ENCODE data around the gene CMYA5. TPM values are rescaled to one million over a fixed set of nuclear protein-coding genes. Genes with fewer than 3 reads are reported as not detected.

Gene CMYA5
- total and polyA plus RNA-seq, 2 of the 4 experiments (the other 2 are of a cell fraction) = 0.39 to 0.90 TPM

- no CpG with 5 or more reads among the region's 2 CpGs for WGBS, 2 experiments (ENCODE audit: extremely low coverage in 2 of 2, insufficient read length in 1 of 2)
- Histone ChIP-seq H3K27ac (ENCODE audit: insufficient read depth, low read length) (no peak overlapping the region), H3K27me3 (ENCODE audit: control insufficient read depth, insufficient read depth, low read length) (no peaks in the 10 kb centered on the region), H3K56ac (ENCODE audit: extremely low read depth, insufficient read depth, low read length) (no peak overlapping the region), H4K91ac (ENCODE audit: insufficient read depth, low read depth, low read length) (no peak overlapping the region), H3K9me3 (ENCODE audit: control insufficient read depth, insufficient read depth, low read length) (no peaks in the 10 kb centered on the region), H3K9me1 (ENCODE audit: insufficient read depth, low read length) (no peaks in the 10 kb centered on the region), H4K5ac (ENCODE audit: low read depth, low read length) (no peak overlapping the region), H2BK20ac (ENCODE audit: low read depth, low read length) (no peak overlapping the region), H2BK120ac (ENCODE audit: low read depth, low read length) (no peak overlapping the region), H3K79me1 (ENCODE audit: low read depth in 1 of 2, low read length in 2 of 2) (no peaks in the 10 kb centered on the region), H2BK5ac (ENCODE audit: low read depth, low read length, poor library complexity, severe bottlenecking) (no peak overlapping the region), H3K4me2 (ENCODE audit: low read depth, low read length) (no peak overlapping the region), H3K36me3 (ENCODE audit: control insufficient read depth, insufficient read depth, low read length) (no peaks in the 10 kb centered on the region), H3K4me3 (ENCODE audit: insufficient read depth, low read depth, low read length) (no peak overlapping the region), H3K18ac (ENCODE audit: low read depth, low read length) (no peak overlapping the region), H3K23ac (ENCODE audit: low read depth, low read length) (no peak overlapping the region), H4K8ac (ENCODE audit: low read depth in 2 of 2, low read length in 2 of 2) (no peak overlapping the region), H2AK5ac (ENCODE audit: low read depth, low read length) (no peak overlapping the region), H3K14ac (replicated peaks; ENCODE audit: low read depth, low read length) (no peak overlapping the region), H3K4ac (ENCODE audit: low read depth, low read length) (no peak overlapping the region), H3K9ac (ENCODE audit: low read depth, low read length) (no peak overlapping the region), H3K4me1 (ENCODE audit: control insufficient read depth, insufficient read depth, low read length) (no peaks in the 10 kb centered on the region), H2BK15ac (ENCODE audit: low read depth, low read length) (no peak overlapping the region), H2AFZ (replicated peaks; ENCODE audit: low read length, poor library complexity) (no peak overlapping the region), H4K20me1 (ENCODE audit: insufficient read depth, low read length) (no peaks in the 10 kb centered on the region), H2AK9ac (replicated peaks; ENCODE audit: low read depth, low read length, poor library complexity) (no peak overlapping the region)
- POLR2A ChIA-PET (ENCODE audit: unreplicated experiment) = no interaction called here
- intact Hi-C loops (cut with micrococcal nuclease) (no loop called here), in situ Hi-C loops (cut with MboI; ENCODE audit: low sequenced_read_pairs) (no loop called here), dilution Hi-C loops (cut with HindIII; ENCODE audit: low sequenced_read_pairs, unreplicated experiment) (no loop called here)
- CTCF ChIA-PET = no interaction called here
- BruUV-seq (replicated peaks) = no TSS peak
- TF ChIP-seq BHLHE40 (IDR thresholded peaks at IDR 0.05; ENCODE audit: low read depth, low read length) (no peak), USF2 (IDR thresholded peaks at IDR 0.05; ENCODE audit: low read depth, low read length) (no peak), ELK1 (IDR thresholded peaks at IDR 0.05; ENCODE audit: borderline replicate concordance, low read depth, low read length) (no peak), SMC3 (IDR thresholded peaks at IDR 0.05; ENCODE audit: low read depth, low read length) (no peak), NFE2L2 (IDR thresholded peaks at IDR 0.05; ENCODE audit: low read depth, low read length) (no peak), RAD21 (IDR thresholded peaks at IDR 0.05; ENCODE audit: low read length) (no peak), MXI1 (IDR thresholded peaks at IDR 0.05; ENCODE audit: borderline replicate concordance, low read depth, low read length) (no peak), RFX5 (IDR thresholded peaks at IDR 0.05; ENCODE audit: low read depth, low read length) (no peak), RCOR1 (IDR thresholded peaks at IDR 0.05; ENCODE audit: insufficient replicate concordance, low read length) (no peak), CEBPB (IDR thresholded peaks at IDR 0.05; ENCODE audit: low read depth, low read length) (no peak), POLR2A (IDR thresholded peaks at IDR 0.05; ENCODE audit: low read depth, low read length) (no peak), MAFK (IDR thresholded peaks at IDR 0.05; ENCODE audit: low read depth, low read length) (no peak), MAZ (IDR thresholded peaks at IDR 0.05; ENCODE audit: borderline replicate concordance, low read depth, low read length) (no peak), CTCF (conservative IDR thresholded peaks at IDR 0.05; ENCODE audit: low read depth, low read length) (no peak)
- DNase-seq (peak; percentile 29), ATAC-seq (ENCODE audit: low read depth) (peak; percentile 62)
Measured at GRCh38 chr5:79771387-79771786, 81.8 kb downstream of the CMYA5 start.
